Activated naive CD8-positive, alpha-beta T cell treated with anti-CD3 and anti-CD28 coated beads for 36 hours (primary cell): Measurements from ENCODE around the gene LILRB3. TPM values are rescaled to one million over a fixed set of nuclear protein-coding genes. Genes with fewer than 3 reads are reported as not detected.
"Not testable (repeated sequence)": the region's sequence is repeated elsewhere in the genome, so short reads cannot be mapped to it uniquely, and the experiment has no call there.

Experiments
- DNase-seq: peaks from one replicate; pipeline ENCODE4 v3.0.0; 2021
- H3K27ac Mint-ChIP-seq: one replicate; pipeline ENCODE4 v1.8.0; 2022; ENCODE audit warnings: mild to moderate bottlenecking, moderate library complexity, mixed read lengths
- H3K27me3 Mint-ChIP-seq: one replicate; pipeline ENCODE4 v1.8.0; 2022; ENCODE audit warnings: mild to moderate bottlenecking, mixed read lengths
- H3K36me3 Mint-ChIP-seq: one replicate; pipeline ENCODE4 v1.8.0; 2021; ENCODE audit warnings: mild to moderate bottlenecking, mixed read lengths
- H3K4me1 Mint-ChIP-seq: one replicate; pipeline ENCODE4 v1.8.0; 2021; ENCODE audit warnings: mixed read lengths
- H3K4me3 Mint-ChIP-seq: one replicate; pipeline ENCODE4 v1.8.0; 2022; ENCODE audit warnings: mild to moderate bottlenecking, moderate library complexity, mixed read lengths
- H3K9me3 Mint-ChIP-seq: one replicate; pipeline ENCODE4 v1.8.0; 2022; ENCODE audit warnings: mixed read lengths
- total RNA-seq, 2 experiments: library from RNA; stranded (reverse); gene quantifications; one replicate each; pipeline ENCODE4 v1.2.3, GENCODE V29; 2021

LILRB3 gene
- total RNA-seq, 2 experiments from 2014 or later: not detected

GRCh38 chr19:54178581-54179261, 44.1 kb downstream of the LILRB3 start:
- peaks cover 19% of the 10 kb centered on the region for H3K36me3 Mint-ChIP-seq
- no peak overlapping the region for H3K4me3 Mint-ChIP-seq
- H3K4me1 Mint-ChIP-seq: no peaks in the 10 kb centered on the region
- no peaks in the 10 kb centered on the region for H3K9me3 Mint-ChIP-seq
- peak; percentile 38 for DNase-seq
- no peaks in the 10 kb centered on the region for H3K27me3 Mint-ChIP-seq
- H3K27ac Mint-ChIP-seq: no peak overlapping the region

GRCh38 chr19:54173951-54174834, 48.6 kb downstream of the LILRB3 start:
- Mint-ChIP-seq H3K4me3 (no peak overlapping the region), H3K27me3 (no peaks in the 10 kb centered on the region), H3K9me3 (no peaks in the 10 kb centered on the region), H3K27ac (no peak overlapping the region), H3K36me3 (peaks cover 18% of the 10 kb centered on the region), H3K4me1 (peaks cover 2% of the 10 kb centered on the region)
- DNase-seq: no peak

GRCh38 chr19:54173359-54173699, 49.5 kb downstream of the LILRB3 start:
- no peaks in the 10 kb centered on the region for H3K27me3 Mint-ChIP-seq
- no peak overlapping the region for H3K4me3 Mint-ChIP-seq
- peaks cover 13% of the 10 kb centered on the region for H3K36me3 Mint-ChIP-seq
- H3K27ac Mint-ChIP-seq: no peak overlapping the region
- DNase-seq: no peak
- peaks cover 2% of the 10 kb centered on the region for H3K4me1 Mint-ChIP-seq
- H3K9me3 Mint-ChIP-seq: no peaks in the 10 kb centered on the region

- Mint-ChIP-seq H3K9me3 (no peaks in the 10 kb centered on the region), H3K36me3 (peaks cover 8% of the 10 kb centered on the region), H3K4me3 (no peak within 1 kb of the TSS), H3K27me3 (no peaks in the 10 kb centered on the region), H3K4me1 (peaks cover 6% of the 10 kb centered on the region), H3K27ac (no peak within 1 kb of the TSS)
- DNase-seq: no peak
Measured at GRCh38 chr19:54172471-54173358, 50.1 kb downstream of the LILRB3 start, which contains the start of gene TMC4. Gene TMC4 (minus strand): TSS chr19:54173160. CDS start chr19:54173117, 43 bp downstream.

GRCh38 chr19:54171736-54172431, 50.9 kb downstream of the LILRB3 start:
- not testable (repeated sequence) for H3K4me1 Mint-ChIP-seq, DNase-seq, H3K27ac Mint-ChIP-seq, H3K36me3 Mint-ChIP-seq, H3K4me3 Mint-ChIP-seq, H3K27me3 Mint-ChIP-seq, H3K9me3 Mint-ChIP-seq

- DNase-seq: no peak
- H3K4me3 Mint-ChIP-seq: no peak overlapping the region
- no peak overlapping the region for H3K27ac Mint-ChIP-seq
- H3K9me3 Mint-ChIP-seq: no peaks in the 10 kb centered on the region
- peaks cover 11% of the 10 kb centered on the region for H3K4me1 Mint-ChIP-seq
- no peaks in the 10 kb centered on the region for H3K36me3 Mint-ChIP-seq
- H3K27me3 Mint-ChIP-seq: peaks cover 24% of the 10 kb centered on the region
Measured at GRCh38 chr19:54169149-54169740, 53.6 kb downstream of the LILRB3 start.

- peaks cover 13% of the 10 kb centered on the region for H3K4me1 Mint-ChIP-seq
- peaks cover 33% of the 10 kb centered on the region for H3K27me3 Mint-ChIP-seq
- no peaks in the 10 kb centered on the region for H3K9me3 Mint-ChIP-seq
- no peaks in the 10 kb centered on the region for H3K36me3 Mint-ChIP-seq
- no peak overlapping the region for H3K27ac Mint-ChIP-seq
- DNase-seq: peak; percentile 88
- H3K4me3 Mint-ChIP-seq: no peak overlapping the region
Measured at GRCh38 chr19:54168174-54168917, 54.5 kb downstream of the LILRB3 start.

Other genes with a start within 250 kb of the LILRB3 start
- not detected for gene CACNG6, start 231.4 kb downstream of the LILRB3 start, total RNA-seq
- not detected for gene VSTM1, start 159.1 kb downstream of the LILRB3 start, total RNA-seq
- not detected for gene TARM1, start 141.6 kb downstream of the LILRB3 start, total RNA-seq
- gene OSCAR, start 122.2 kb downstream of the LILRB3 start, total RNA-seq: under 1 TPM; 0.37 to 0.38 TPM
- gene NDUFA3, start 120.2 kb downstream of the LILRB3 start, total RNA-seq: 10 to 100 TPM; 93.6 to 97.9 TPM
- gene TFPT, start 107.3 kb downstream of the LILRB3 start, total RNA-seq: 10 to 100 TPM; 33.3 to 38.5 TPM
- 100 to 1,000 TPM; 120 to 124 TPM for gene PRPF31, start 107.3 kb downstream of the LILRB3 start, total RNA-seq
- 10 to 100 TPM; 59.0 to 62.1 TPM for gene CNOT3, start 85.2 kb downstream of the LILRB3 start, total RNA-seq
- gene LENG1, start 63.3 kb downstream of the LILRB3 start, total RNA-seq: 1 to 10 TPM; 3.2 to 4.1 TPM
- gene TMC4, start 49.8 kb downstream of the LILRB3 start, total RNA-seq: not detected
- gene MBOAT7, start 33.4 kb downstream of the LILRB3 start, total RNA-seq: 10 to 100 TPM; 57.0 to 57.1 TPM
- gene TSEN34, start 31.7 kb downstream of the LILRB3 start, total RNA-seq: 10 to 100 TPM; 15.5 to 16.4 TPM
- gene RPS9, start 22.1 kb downstream of the LILRB3 start, total RNA-seq: 1,000 to 10,000 TPM; 1,783 to 1,787 TPM
- gene LILRA6, start 19.8 kb upstream of the LILRB3 start, total RNA-seq: not detected
- gene LILRB5, start 34.3 kb upstream of the LILRB3 start, total RNA-seq: not detected
- not detected for gene LILRB2, start 58.1 kb upstream of the LILRB3 start, total RNA-seq
- gene LILRA5, start 90.2 kb upstream of the LILRB3 start, total RNA-seq: not detected
- gene LILRA4, start 116.2 kb upstream of the LILRB3 start, total RNA-seq: under 1 TPM in 1 of 2 experiments, not detected in 1; 0.40 TPM
- 10 to 100 TPM in 1 of 2 experiments, 1 to 10 TPM in 1; 9.0 to 10.1 TPM for gene LAIR1, start 141.9 kb upstream of the LILRB3 start, total RNA-seq
- gene TTYH1, start 192.5 kb upstream of the LILRB3 start, total RNA-seq: 1 to 10 TPM in 1 of 2 experiments, under 1 TPM in 1; 0.98 to 1.8 TPM
- 100 to 1,000 TPM; 101 to 108 TPM for gene LENG8, start 226.2 kb upstream of the LILRB3 start, total RNA-seq
- 1 to 10 TPM; 4.3 to 4.9 TPM for gene LENG9, start 240.8 kb upstream of the LILRB3 start, total RNA-seq